MM.1S (cell line): ENCODE results near the gene NAP1L5.

ENCODE experiments used
- DNase-seq: peaks from one replicate; pipeline ENCODE4 v3.0.0-alpha.2; 2015
- H2AFZ ChIP-seq: fragments of 300-600 bp; sonication (generic); 2 replicates; pipeline ENCODE4 v1.6.0; 2016; ENCODE audit warnings: antibody characterized with exemption, low read length
- H3F3A ChIP-seq: fragments of 300-600 bp; sonication (generic); 2 replicates; pipeline ENCODE4 v1.6.1; 2016; ENCODE audit warnings: mild to moderate bottlenecking, antibody characterized with exemption, low read length, moderate library complexity, mixed read lengths; ENCODE audit not compliant: insufficient read depth
- H3K27ac ChIP-seq: fragments of 300-600 bp; sonication (generic); 2 replicates; pipeline ENCODE4 v1.5.1; 2016; ENCODE audit warnings: mild to moderate bottlenecking, low read length
- H3K27me3 ChIP-seq: fragments of 300-600 bp; sonication (generic); replicated peaks from 2 replicates; pipeline ENCODE4 v1.6.0; 2016; ENCODE audit warnings: low read length; ENCODE audit not compliant: insufficient read depth
- H3K36me3 ChIP-seq: fragments of 300-600 bp; sonication (generic); replicated peaks from 2 replicates; pipeline ENCODE4 v1.6.1; 2016; ENCODE audit warnings: mild to moderate bottlenecking, low read length, mixed read lengths; ENCODE audit not compliant: insufficient read depth
- H3K4me1 ChIP-seq: fragments of 300-600 bp; sonication (generic); 2 replicates; pipeline ENCODE4 v1.6.1; 2016; ENCODE audit warnings: low read length, mixed read lengths
- H3K4me2 ChIP-seq: fragments of 300-600 bp; sonication (generic); 2 replicates; pipeline ENCODE4 v1.6.0; 2016; ENCODE audit warnings: low read depth, low read length
- H3K4me3 ChIP-seq: fragments of 300-600 bp; sonication (generic); 2 replicates; pipeline ENCODE4 v1.5.1; 2016; ENCODE audit warnings: low read length, mixed read lengths
- H3K79me2 ChIP-seq: fragments of 300-600 bp; sonication (generic); 2 replicates; pipeline ENCODE4 v1.6.1; 2016; ENCODE audit warnings: mixed run types, low read length, mixed read lengths
- H3K9ac ChIP-seq: fragments of 300-600 bp; sonication (generic); 2 replicates; pipeline ENCODE4 v1.6.1; 2016; ENCODE audit warnings: low read length, mixed read lengths
- H3K9me2 ChIP-seq: fragments of 300-600 bp; sonication (generic); replicated peaks from 2 replicates; pipeline ENCODE4 v1.6.1; 2016; ENCODE audit warnings: mild to moderate bottlenecking, low read length, mixed read lengths; ENCODE audit not compliant: insufficient read depth
- H3K9me3 ChIP-seq: fragments of 300-600 bp; sonication (generic); replicated peaks from 2 replicates; pipeline ENCODE4 v1.6.1; 2016; ENCODE audit warnings: mild to moderate bottlenecking, low read length, mixed read lengths; ENCODE audit not compliant: insufficient read depth
- H4K20me1 ChIP-seq: fragments of 300-600 bp; sonication (generic); 2 replicates; pipeline ENCODE4 v1.6.1; 2016; ENCODE audit warnings: mild to moderate bottlenecking, low read length, moderate library complexity, mixed read lengths; ENCODE audit not compliant: insufficient read depth
- EZH2 ChIP-seq: fragments of 300-600 bp; sonication (generic); optimal IDR thresholded peaks from 2 replicates; pipeline ENCODE3; 2017; ENCODE audit warnings: low read depth, mild to moderate bottlenecking, antibody characterized with exemption, low read length, mixed read lengths
- EZH2phosphoT487 ChIP-seq: fragments of 300-600 bp; sonication (generic); IDR thresholded peaks from 2 replicates; pipeline ENCODE4 v1.6.1; 2018; ENCODE audit warnings: antibody characterized with exemption, low read length
- TF ChIP-seq, protein P1 (sequence below): fragments of 300-600 bp; sonication (generic); IDR thresholded peaks from 2 replicates; pipeline ENCODE4 v1.5.1; 2016; ENCODE audit warnings: antibody characterized with exemption, low read length, mixed read lengths

The NAP1L5 gene

DNA sequence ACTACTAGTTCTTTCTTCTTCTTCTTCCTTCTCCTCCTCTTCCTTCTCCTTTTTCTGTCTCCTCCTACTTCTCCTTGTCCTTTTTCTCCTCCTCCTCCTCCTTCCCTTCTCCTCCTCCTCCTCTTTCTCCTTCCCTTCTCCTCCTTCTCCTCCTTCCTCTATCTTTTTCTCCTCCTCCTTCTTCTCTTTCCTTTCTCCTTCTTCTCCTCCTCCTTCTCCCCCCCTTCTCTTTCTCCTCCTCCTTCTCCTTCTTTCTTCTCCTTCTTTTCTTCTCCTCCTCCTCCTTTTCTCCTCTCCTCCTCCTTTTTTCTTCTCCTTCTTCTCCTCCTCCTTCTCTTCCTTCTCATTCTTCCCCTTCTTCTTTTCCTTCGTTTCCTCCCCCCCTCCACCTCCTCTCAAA, 21.8 kb upstream of the NAP1L5 start:
- H4K20me1 ChIP-seq = no peaks in the 10 kb centered on the region
- H2AFZ ChIP-seq = no peak overlapping the region
- no peaks in the 10 kb centered on the region for H3K9me2 ChIP-seq
- no peaks in the 10 kb centered on the region for H3K4me1 ChIP-seq
- H3K4me3 ChIP-seq = no peak overlapping the region
- TF ChIP-seq EZH2 (no peak), EZH2phosphoT487 (no peak)
- TF ChIP-seq, protein P1, sequence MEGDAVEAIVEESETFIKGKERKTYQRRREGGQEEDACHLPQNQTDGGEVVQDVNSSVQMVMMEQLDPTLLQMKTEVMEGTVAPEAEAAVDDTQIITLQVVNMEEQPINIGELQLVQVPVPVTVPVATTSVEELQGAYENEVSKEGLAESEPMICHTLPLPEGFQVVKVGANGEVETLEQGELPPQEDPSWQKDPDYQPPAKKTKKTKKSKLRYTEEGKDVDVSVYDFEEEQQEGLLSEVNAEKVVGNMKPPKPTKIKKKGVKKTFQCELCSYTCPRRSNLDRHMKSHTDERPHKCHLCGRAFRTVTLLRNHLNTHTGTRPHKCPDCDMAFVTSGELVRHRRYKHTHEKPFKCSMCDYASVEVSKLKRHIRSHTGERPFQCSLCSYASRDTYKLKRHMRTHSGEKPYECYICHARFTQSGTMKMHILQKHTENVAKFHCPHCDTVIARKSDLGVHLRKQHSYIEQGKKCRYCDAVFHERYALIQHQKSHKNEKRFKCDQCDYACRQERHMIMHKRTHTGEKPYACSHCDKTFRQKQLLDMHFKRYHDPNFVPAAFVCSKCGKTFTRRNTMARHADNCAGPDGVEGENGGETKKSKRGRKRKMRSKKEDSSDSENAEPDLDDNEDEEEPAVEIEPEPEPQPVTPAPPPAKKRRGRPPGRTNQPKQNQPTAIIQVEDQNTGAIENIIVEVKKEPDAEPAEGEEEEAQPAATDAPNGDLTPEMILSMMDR = no peak
- H3F3A ChIP-seq = no peaks in the 10 kb centered on the region
- no peak overlapping the region for H3K9ac ChIP-seq
- no peak overlapping the region for H3K27ac ChIP-seq
- H3K36me3 ChIP-seq = no peaks in the 10 kb centered on the region
- no peaks in the 10 kb centered on the region for H3K9me3 ChIP-seq
- no peak for DNase-seq
- H3K4me2 ChIP-seq = no peak overlapping the region
- H3K27me3 ChIP-seq = no peaks in the 10 kb centered on the region
- no peaks in the 10 kb centered on the region for H3K79me2 ChIP-seq

DNA sequence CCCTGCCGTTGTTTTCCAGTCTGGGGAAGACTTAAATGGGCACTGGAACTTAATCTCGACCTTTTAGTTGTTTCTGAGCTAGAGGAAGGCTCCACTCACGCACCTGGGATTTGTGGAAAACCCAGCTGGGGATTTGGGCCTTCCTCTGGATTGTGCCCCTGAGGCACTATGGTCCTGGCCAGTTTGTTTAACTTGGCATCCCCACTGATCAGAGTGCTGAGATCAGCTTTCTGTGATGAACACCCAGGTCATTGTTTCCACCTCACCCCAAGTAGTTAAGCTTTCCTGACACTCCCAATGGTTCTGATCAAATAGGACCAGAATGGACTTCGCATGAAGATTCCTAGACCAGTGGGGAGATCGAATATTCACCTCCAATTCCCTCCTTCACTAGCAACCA, 20.5 kb upstream of the NAP1L5 start:
- no peaks in the 10 kb centered on the region for H3K79me2 ChIP-seq
- no peak overlapping the region for H3K9ac ChIP-seq
- no peaks in the 10 kb centered on the region for H3K36me3 ChIP-seq
- no peak overlapping the region for H3K4me3 ChIP-seq
- no peaks in the 10 kb centered on the region for H3K27me3 ChIP-seq
- H3K9me2 ChIP-seq = no peaks in the 10 kb centered on the region
- H3F3A ChIP-seq = no peaks in the 10 kb centered on the region
- H3K9me3 ChIP-seq = no peaks in the 10 kb centered on the region
- DNase-seq = no peak
- H3K27ac ChIP-seq = no peak overlapping the region
- H2AFZ ChIP-seq = no peak overlapping the region
- no peaks in the 10 kb centered on the region for H4K20me1 ChIP-seq
- H3K4me2 ChIP-seq = no peak overlapping the region
- TF ChIP-seq EZH2 = no peak
- TF ChIP-seq, protein P1 = no peak
- TF ChIP-seq EZH2phosphoT487 = no peak
- H3K4me1 ChIP-seq = no peaks in the 10 kb centered on the region

DNA sequence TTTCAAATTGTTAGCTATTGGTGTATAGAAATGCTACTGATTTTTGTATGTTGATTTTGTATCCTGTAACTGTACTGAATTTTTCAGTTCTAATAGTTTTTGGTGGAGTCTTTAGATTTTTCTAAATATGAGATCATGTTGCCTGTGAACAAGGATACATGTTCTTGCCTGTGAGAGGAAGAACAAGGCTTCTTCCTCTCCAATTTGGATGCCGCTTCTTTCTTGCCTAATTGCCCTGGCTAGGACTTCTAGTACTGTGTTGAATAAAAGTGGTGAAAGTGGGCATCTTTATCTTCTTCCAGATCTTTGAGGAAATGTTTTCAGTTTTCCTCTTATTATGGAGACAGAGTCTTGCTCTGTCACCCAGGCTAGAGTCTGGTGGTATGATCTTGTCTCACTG, 16.2 kb upstream of the NAP1L5 start:
- H2AFZ ChIP-seq = no peak overlapping the region
- H3K4me1 ChIP-seq = no peaks in the 10 kb centered on the region
- no peaks in the 10 kb centered on the region for H3K9me2 ChIP-seq
- H3K9ac ChIP-seq = no peak overlapping the region
- no peak overlapping the region for H3K27ac ChIP-seq
- H3F3A ChIP-seq = no peaks in the 10 kb centered on the region
- DNase-seq = no peak
- H3K36me3 ChIP-seq = no peaks in the 10 kb centered on the region
- H3K79me2 ChIP-seq = no peaks in the 10 kb centered on the region
- H3K4me2 ChIP-seq = no peak overlapping the region
- TF ChIP-seq EZH2 = no peak
- TF ChIP-seq EZH2phosphoT487 = no peak
- TF ChIP-seq, protein P1 = no peak
- H3K9me3 ChIP-seq = no peaks in the 10 kb centered on the region
- no peaks in the 10 kb centered on the region for H4K20me1 ChIP-seq
- H3K27me3 ChIP-seq = no peaks in the 10 kb centered on the region
- no peak overlapping the region for H3K4me3 ChIP-seq
